Measurements from ENCODE around the gene HMCN1. TPM values are rescaled to one million over a fixed set of nuclear protein-coding genes. Genes with fewer than 3 reads are reported as not detected.

Gene HMCN1
- polyA plus RNA-seq (2012; rRNA removed), result 59.5 and 92.6 TPM in 2 replicates
- 64.8 and 68.7 TPM in 2 replicates for polyA plus RNA-seq (2012; cell fraction: cytosol; rRNA removed)
- polyA plus RNA-seq (2012; cell fraction: nucleus; rRNA removed), result 64.9 and 147 TPM in 2 replicates

- ChIA-PET CTCF (interaction anchor here (0.9 to 3.9 kb wide), 2 partner anchors 14 to 20 kb away, joined by 3 to 18 read pairs; no protein-coding TSS in a partner anchor), POLR2A (no interaction called here)
- H3K27ac ChIP-seq (ENCODE audit: low read depth in 2 of 2, low read length in 1 of 2), result peak within 1 kb of the TSS; percentile 67 to 78
These were observed at the start of gene HMCN1 for GRCh38 chr1:185733818-185734735. TSS of gene HMCN1 (plus strand) at chr1:185734391. CDS start at chr1:185734780, 389 bp downstream.

More at GRCh38 chr1:185733818-185734735, at the start of gene HMCN1:
- H4K20me1 ChIP-seq (ENCODE audit: insufficient read depth), result no peaks in the 10 kb centered on the region
- H3K9ac ChIP-seq, result peak within 1 kb of the TSS; percentile 63
- H3K4me1 ChIP-seq (ENCODE audit: control insufficient read depth in 1 of 2, insufficient read depth in 2 of 2, low read depth in 1 of 2, low read length in 1 of 2), result peaks cover 7 to 14% of the 10 kb centered on the region in 2 experiments; a peak in 3 of 4 replicates
- peak within 1 kb of the TSS; percentile 77 for H3K4me2 ChIP-seq
- peak within 1 kb of the TSS; percentile 66 to 68 for H3K4me3 ChIP-seq (ENCODE audit: low read depth in 2 of 2, low read length in 1 of 2)
- H3K9me3 ChIP-seq, result no peaks in the 10 kb centered on the region
- peaks cover 4% of the 10 kb centered on the region; the same call in 1 of the 2 replicates for H3K27me3 ChIP-seq (ENCODE audit: insufficient read depth)
- H3K9me2 ChIP-seq, result no peaks in the 10 kb centered on the region
- no peaks in the 10 kb centered on the region for H3K36me3 ChIP-seq (replicated peaks in 1 of 2; ENCODE audit: control insufficient read depth in 1 of 2, insufficient read depth in 2 of 2, low read length in 1 of 2)
- no peaks in the 10 kb centered on the region for H3F3A ChIP-seq (replicated peaks; ENCODE audit: insufficient read depth)
- H2AFZ ChIP-seq (ENCODE audit: low read depth), result peak within 1 kb of the TSS; percentile 80
- H3K79me2 ChIP-seq (ENCODE audit: insufficient read depth), result peaks cover 15% of the 10 kb centered on the region
- TF ChIP-seq, protein P1, sequence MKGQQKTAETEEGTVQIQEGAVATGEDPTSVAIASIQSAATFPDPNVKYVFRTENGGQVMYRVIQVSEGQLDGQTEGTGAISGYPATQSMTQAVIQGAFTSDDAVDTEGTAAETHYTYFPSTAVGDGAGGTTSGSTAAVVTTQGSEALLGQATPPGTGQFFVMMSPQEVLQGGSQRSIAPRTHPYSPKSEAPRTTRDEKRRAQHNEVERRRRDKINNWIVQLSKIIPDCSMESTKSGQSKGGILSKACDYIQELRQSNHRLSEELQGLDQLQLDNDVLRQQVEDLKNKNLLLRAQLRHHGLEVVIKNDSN (IDR thresholded peaks at IDR 0.05; ENCODE audit: borderline replicate concordance, low read depth), result no peak
- TF ChIP-seq GATA2 (CRISPR knock-in tag; IDR thresholded peaks at IDR 0.05), result peak; percentile 21; the same call in 1 of the 2 replicates
- peak; percentile 57 for TF ChIP-seq CTCF (IDR thresholded peaks at IDR 0.05)
- TF ChIP-seq RCOR1 (IDR thresholded peaks at IDR 0.05; ENCODE audit: low read length), result no peak
- TF ChIP-seq TAF1 (IDR thresholded peaks at IDR 0.05; ENCODE audit: borderline replicate concordance, low read depth, low read length), result peak; percentile 13; the same call in 1 of the 2 replicates
- 0 out of 2 replicates have a peak, but pooled peaks have one; percentile 18 for TF ChIP-seq POLR2AphosphoS5 (IDR thresholded peaks at IDR 0.05; ENCODE audit: low read depth, low read length)
- no peak for TF ChIP-seq EP300 (IDR thresholded peaks at IDR 0.05; ENCODE audit: borderline replicate concordance in 1 of 2, low read depth in 1 of 2, low read length in 1 of 2)
- peak; percentile 50 for TF ChIP-seq MAX (IDR thresholded peaks at IDR 0.05; ENCODE audit: low read depth)
- WGBS (ENCODE audit: low lambda C conversion rate), result 1% methylated on average over 21 of the region's 47 CpGs
- peak; percentile 59 for DNase-seq
